KG1 (cell line): Measurements from ENCODE around the gene MEPCE.

ENCODE experiments used
- DNase-seq: peaks from one replicate; lab custom pipeline; 2025; lab: John Stamatoyannopoulos, UW

MEPCE gene

DNA sequence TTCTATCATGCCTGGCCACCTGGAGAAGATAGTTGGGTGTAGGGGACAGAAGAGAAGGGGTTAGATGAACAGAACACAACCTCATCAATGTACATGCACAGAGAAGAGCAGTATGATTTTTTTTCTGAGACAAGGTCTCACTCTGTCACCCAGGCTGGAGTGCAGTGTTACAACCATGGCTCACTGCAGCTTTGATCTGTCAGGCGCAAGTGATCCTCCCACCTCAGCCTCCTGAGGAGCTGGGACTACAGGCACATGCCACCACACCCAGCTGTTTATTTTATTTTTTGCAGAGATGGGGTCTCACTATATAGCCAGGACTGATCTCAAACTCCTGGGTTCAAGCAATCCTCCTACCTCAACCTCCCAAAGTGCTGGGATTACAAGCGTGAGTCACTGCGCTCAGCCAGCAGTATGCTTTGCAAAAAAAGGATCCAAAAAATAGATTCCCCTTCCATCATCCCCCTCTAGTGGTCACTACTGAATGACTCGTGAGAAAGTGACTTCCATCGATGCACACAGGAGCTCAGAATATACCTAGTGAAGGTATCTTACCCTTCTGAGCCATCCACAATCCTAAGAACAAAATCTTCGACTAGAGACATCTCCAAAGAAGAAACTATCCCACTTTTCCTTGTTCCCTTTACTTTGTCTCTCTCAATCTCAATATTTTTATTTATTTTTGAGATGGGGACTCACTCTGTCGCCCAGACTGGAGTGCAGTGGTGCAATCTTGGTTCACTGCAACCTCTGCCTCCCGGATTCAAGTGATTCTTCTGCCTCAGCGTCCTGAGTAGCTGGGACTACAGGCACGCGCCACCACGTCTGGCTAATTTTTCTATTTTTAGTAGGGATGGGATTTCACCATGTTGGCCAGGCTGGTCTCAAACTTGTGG lies 22.1 kb upstream of the MEPCE start:
- DNase-seq, result no peak

DNA sequence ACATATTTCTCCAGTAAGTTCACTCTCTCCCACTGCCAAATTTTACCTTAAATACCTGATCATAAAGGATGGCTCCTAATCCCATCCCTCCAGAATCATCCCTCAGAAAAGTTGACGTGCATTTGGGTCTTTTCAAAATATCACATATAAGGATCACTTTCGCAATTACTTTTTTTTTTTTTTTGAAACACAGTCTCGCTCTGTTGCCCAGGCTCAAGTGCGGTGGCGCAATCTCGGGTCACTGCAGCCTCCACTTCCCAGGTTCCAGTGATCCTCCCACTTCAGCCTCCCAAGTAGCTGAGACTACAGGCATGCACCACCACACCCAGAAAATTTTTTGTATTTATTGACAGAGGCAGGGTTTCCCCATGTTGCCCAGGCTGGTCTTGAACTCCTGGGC lies 18.5 kb upstream of the MEPCE start:
- no peak for DNase-seq

DNA sequence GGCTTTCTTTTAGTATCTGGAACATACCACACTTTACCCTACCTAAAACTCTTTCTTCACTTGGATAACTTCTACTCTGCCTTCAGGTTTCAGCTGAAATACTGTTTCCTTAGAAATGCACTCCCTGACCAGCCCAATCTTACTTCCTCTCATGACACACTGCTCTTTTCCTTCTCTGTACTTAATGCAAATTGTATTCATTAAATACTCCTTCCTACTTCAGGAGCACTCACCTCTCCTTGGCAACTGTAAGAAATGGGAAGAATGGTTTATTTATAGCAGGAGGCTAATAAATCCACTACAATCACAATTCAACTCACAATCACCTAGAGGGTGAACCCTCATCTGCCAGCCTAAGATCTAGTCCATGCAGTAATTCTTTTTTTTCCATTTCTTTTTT lies 16.3 kb upstream of the MEPCE start:
- no peak for DNase-seq

DNA sequence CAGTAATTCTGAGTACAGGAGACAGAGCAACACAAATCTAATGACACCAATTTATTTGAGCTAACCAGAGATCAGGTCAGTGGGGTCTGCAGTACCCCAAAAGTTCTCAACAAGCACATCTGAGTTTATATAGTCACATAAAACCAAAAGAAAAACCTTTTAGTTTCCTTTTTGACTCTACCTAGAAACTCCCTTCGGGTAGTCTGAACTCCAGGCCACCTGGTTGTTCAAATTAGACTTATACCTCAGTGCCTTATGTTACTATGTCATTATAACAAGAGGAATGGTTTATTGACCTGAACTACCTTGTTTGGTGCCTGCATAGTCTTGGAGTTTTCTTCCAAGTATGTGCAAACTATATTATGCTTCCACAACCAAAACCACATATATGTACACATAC lies 15.7 kb upstream of the MEPCE start:
- DNase-seq, result no peak

DNA sequence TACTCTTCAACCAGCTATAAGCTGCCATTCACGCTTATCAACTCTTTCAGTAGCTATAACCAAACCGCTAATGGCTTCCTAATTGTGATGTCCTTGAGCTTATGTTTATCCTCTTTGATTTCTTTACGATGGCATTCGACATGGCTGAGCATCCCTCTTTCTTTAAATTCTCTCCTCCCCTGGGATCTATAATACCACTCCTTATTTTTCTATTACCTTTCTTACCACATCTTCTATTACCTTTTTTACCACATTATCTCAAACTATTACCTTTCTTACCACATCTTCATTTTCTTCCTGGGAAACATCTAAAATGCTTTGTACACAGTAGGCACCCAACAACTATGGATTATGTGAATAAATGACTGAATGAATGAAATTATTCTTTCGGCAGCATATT lies 14.2 kb upstream of the MEPCE start:
- no peak for DNase-seq

DNA sequence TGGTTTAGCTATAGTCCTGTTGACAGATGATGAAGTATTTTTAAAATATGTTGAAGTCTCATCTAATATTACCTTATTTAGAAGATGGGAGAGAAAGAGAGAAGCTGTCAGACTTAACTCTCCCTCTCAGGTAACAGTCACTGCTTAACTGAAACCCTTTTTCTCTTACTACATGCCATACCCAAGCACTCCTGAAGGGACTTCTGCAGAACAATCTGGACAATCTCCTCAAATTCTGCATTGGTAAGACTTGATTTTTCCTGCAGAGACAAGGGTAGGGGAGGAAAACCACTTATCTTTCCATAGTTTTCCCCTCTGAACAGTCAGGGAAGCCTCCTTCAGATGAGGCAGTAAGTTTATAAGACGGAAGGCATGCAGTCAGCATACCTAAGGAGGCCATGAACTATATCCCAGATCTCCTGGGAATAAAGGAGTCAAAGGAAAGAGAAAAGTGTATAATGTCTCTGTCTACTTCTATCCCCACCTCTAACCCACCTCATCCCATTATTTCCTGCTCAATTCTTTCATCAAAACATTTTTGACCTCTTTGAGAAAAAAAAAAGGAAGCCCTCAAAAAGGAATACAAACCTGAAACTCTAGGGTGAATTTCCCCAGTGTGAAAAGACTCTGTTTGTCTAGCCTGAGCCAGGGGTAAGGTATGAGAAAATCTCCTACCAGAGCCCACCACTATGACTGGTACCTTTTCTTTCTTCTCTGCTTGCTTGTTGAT lies 10.5 kb upstream of the MEPCE start:
- DNase-seq, result no peak

DNA sequence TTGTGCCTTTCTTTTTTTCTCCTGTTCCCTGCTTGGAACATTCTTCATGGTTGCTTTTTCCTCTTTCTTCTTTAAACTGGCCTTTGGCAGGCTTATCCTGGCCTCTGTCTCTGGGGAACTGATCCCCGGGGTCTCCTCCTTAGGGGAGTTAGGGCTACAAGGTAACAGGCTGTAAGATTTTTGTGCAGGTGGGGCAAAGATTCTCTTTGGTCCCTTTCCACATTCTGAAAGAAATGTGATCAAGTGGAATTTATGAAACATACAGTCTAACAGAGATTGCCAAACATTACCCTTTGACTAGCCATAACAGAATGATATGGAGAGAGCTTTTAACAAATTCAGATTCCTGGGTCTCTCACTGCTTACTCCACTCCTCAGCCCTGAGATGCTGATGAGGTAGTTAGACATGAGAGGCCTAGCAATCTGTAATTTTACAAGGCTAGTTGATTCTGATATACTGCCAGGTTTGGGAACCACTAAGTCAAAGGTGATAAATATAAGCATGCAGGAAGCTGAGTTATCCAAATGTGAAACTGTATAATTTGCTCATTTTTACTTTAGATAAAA lies 9.9 kb upstream of the MEPCE start:
- DNase-seq, result no peak

DNA sequence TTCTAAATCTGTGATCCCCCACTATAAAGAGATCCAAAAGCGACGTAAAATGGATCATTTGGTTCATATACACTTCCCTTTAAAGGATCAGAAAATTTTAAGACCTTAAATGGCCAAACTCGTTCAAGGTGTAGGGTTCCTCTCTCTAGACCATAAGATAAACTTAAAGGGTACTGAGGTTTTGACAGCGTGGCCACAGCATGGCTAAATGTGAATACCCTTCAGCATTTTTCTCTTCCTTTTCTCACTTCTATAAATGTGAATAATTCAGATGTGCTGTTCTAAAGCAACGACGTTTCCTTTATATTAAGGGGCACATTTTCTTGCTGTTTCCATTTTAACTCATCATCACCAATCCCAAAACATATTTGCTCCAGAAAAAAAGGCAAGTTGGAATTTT lies 6.3 kb upstream of the MEPCE start:
- no peak for DNase-seq

DNA sequence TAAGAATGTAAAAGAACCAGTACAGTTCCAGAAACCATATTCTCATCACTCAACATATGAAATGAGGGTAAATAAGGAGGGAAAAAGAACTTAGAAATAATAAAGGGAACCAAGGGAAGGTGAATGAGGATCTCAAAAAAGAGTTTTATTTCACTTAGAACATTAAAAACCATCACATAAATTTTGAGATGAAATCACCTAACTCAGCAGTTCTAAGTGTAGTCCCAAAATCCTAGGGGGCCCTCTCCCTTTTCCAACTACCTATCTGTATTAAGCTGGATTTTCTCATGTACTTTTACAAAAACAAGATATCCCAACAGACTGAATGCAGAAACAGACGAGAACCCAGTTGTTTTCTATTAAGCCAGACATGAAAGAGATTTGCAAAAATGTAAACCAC lies 4.3 kb upstream of the MEPCE start:
- DNase-seq, result no peak

DNA sequence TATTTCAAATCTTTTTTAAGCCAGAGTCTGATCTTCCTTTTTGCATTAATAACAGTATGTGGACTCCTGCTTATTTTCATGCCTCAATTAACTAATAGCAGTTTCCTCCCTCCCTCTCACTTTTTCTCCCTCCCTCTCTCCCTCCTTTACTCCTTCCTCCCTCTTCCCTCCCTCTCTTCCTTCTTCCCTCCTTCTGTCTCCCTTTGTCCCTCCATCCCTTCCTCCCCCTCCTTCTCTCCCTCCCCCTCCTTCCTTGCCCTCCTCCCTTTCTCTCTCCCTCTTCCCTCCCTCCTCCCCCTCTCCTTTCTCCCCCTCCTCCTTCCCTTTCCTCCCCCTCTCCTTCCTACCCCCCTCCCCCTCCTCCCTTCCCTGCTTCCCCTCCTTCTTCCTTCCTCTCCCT lies 3.1 kb upstream of the MEPCE start:
- DNase-seq, result no peak

DNA sequence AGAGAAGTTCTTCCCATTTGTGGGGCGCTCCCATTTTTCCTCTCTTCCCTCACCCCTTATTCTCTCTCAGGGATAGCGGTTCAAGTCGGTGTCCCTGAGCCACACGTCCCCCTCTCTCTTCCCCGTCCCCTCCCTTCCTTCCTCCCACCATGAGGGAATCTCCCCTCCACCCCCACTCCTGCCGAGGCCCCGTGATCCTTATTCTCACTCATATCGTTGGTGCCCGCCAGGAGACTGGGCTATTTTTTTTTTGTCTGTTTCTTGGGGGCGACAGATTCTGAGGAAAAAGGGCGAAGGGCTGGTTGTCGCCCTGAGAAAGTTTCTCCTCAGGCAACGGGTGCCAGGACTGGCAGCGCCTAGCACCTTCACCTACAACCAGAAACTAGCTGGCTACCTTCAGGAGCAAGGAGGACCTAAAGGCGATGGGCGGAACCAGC lies 1.9 kb upstream of the MEPCE start:
- no peak for DNase-seq

DNA sequence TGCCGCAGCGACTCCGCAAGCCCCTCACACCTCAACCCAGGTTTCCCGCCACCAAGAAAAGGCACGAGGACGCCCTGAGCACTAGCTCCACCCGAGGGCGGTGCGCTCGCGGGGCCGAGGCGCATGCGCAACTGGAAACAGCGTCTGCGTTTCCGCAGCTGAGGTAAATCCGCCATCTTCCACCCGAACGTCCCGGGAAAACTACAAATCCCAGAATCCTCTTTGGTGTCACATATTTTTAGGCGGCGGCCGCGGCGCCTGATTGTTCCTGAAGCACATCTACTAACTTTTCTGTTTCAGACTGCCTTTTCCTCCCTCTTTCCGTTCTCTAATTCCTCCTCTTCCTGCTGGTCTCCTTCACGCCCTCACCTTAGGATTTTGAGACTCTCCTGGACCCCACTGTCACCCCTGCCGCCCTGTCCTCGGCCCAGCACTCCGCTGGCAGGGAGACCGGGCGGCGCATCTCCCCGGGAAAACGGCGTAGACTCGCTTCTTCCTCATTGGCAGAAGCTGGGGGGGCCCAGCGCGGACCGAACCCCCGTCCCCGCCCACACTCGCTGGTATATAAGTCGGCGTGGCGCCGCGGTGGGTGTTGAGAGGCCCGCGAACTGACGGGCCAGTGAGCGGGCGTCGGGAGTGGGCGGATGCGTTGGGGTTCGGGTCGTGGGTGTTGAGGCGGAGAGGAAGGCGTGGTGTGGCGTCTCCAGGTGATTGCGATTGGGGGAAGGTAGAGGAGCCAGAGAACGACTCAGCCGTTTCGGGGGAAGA lies 1.2 kb upstream of the MEPCE start, which contains the start of gene ZCWPW1:
ZCWPW1 (minus strand) TSS at position 505 of the 768 bp plus-strand sequence. CDS start 8,054 bp downstream, outside the sequence.
- DNase-seq, result peak; percentile 68

DNA sequence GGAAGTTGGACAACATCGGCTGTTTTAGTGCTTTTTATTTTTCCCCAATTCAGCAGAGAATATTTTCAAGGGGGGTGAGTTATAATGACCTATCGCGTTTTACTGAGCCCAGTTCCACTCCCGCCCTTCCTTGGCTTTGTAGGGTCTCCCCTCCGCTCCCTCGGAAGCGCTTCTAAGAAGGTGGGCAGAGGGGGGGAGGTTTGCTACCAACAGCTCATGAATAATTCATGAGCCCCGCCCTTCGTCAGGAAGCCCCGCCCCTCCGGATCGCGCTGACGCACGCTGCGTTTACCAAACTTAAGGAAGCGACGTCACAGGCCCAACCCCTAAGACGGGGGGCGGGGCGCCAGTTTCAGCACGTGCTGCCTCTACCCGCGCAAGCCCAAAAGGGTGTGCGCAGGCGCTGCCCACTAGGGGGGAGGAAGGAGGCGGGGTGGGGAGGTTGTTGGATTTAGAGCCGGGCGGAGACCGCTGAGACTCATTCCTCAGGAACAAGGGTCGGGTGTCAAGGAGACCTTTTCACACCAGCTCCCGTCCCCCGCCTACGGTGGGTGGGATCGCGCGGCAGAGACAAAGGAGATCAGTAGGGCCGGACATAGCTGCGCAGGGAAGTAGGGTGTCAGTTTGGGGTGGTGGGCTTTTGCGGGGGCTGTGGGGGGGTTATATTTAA lies 529 bp upstream of the MEPCE start:
- peak; percentile 88 for DNase-seq

DNA sequence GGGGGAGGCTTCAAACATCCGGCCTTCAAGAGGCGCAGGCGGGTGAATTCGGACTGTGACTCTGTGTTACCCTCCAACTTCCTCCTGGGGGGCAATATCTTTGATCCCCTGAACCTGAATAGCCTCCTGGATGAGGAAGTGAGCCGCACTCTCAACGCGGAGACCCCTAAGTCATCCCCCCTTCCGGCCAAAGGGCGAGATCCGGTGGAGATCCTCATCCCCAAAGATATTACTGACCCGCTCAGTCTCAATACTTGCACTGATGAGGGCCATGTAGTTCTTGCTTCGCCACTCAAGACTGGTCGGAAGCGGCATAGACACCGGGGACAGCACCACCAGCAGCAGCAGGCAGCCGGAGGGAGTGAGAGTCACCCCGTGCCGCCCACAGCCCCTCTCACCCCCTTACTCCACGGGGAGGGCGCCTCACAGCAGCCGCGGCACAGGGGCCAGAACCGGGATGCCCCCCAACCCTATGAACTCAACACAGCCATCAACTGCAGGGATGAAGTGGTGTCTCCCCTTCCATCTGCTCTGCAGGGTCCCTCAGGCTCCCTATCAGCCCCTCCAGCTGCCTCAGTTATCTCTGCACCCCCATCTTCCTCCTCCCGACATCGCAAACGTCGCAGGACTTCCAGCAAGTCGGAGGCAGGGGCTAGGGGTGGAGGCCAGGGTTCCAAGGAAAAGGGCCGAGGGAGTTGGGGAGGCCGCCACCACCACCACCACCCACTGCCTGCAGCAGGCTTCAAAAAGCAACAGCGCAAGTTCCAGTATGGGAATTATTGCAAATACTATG lies 1.1 kb downstream of the MEPCE start:
- no peak for DNase-seq

DNA sequence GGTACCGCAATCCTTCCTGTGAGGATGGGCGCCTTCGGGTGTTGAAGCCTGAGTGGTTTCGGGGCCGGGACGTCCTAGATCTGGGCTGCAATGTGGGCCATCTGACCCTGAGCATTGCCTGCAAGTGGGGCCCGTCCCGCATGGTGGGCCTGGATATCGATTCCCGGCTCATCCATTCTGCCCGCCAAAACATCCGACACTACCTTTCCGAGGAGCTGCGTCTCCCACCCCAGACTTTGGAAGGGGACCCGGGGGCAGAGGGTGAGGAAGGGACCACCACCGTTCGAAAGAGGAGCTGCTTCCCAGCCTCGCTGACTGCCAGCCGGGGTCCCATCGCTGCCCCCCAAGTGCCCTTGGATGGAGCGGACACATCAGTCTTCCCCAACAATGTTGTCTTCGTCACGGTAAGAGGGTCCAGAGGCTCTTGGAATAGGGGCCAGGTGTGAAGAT lies 1.7 kb downstream of the MEPCE start:
- DNase-seq, result no peak

DNA sequence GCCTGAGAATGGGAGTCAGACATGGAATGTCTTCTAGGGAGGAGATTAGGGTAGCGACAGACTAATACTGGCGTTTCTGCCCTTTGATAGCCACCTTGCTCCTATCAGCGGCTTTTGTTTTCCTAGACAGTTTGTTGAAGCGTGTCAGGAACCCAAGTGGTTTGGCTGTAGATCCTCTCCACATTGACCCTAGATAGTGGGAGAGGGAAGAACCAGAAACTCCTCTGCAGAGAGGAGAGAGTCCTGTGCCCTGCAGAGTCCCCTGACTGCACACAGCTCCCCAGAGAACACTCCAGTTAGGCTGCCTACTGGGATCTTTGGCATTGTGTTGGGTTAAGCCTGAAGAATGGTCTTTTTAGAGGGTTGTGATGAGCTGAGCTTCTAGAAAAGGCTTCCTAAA lies 2.4 kb downstream of the MEPCE start:
- DNase-seq, result no peak

DNA sequence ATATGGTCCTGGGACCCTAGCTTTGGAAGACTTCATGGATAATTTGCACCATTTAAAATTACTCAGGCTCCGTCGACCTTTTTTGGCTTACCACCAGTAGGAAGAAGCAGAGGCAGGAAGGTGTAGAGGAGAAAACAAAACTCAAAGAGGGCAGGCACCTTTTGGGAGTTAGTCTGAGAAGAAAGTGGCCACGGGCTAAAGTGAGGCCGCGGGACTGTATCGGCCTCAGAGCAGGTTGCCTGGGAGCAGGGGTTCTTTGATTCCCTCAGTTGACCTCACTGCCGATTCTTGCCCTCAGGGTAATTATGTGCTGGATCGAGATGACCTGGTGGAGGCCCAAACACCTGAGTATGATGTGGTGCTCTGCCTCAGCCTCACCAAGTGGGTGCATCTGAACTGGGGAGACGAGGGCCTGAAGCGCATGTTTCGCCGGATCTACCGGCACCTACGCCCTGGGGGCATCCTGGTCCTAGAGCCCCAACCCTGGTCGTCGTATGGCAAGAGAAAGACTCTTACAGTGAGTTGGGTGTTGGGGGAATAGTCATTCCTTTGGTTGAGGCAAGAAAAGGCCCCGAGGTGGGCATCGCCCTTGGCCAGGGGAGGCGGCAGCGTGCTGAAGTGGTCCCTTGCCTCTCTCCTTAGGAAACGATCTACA lies 3.1 kb downstream of the MEPCE start:
- DNase-seq, result no peak

DNA sequence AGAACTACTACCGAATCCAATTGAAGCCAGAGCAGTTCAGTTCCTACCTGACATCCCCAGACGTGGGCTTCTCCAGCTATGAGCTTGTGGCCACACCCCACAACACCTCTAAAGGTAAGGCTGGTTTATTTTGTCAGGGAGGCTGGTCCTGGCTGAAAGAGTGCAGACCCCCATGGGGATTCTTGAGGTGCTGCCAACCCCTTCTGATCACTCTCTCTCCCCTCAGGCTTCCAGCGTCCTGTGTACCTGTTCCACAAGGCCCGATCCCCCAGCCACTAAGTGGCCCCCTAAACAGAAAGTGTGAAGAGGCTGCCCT lies 3.6 kb downstream of the MEPCE start:
- no peak for DNase-seq

DNA sequence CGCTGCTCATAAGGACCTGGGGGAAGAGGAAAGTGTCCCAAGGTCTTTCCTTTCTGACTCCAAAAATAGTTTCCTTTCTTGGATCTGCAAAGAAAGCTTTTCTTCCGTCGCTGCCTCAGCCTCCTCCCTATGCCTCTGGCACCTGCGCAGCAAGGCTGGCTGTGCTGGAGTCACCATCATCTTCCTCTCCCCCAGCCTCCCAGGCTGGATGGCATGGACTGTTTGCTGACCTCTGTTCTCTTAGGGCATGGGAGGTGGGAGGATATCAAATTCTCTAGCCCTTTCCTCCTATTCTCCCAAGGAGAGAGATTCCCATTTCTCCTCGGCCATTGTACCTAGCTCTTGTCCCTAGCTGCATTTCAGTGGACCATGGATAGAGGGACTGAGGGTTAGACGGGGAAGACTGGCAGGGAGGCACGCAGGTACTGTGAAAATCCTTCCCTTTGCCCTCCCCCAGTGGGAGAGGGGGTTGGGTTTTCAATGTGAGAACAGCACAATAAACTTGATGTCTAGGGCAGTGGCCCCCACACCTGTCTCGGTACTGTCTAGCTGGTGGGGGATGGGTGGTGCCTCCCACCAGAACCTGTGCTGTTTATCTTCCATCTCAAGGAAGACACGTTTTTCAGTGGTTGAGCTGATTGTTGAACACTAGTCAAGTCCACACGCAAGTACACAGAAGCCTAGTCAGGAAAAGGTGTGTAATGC lies 4.1 kb downstream of the MEPCE start:
- no peak for DNase-seq
